GM12892 (cell line): ENCODE results near the gene RNF17.
"Not testable (repeated sequence)": the region's sequence is repeated elsewhere in the genome, so short reads cannot be mapped to it uniquely, and the experiment has no call there.

Source experiments
- DNase-seq: peaks from one replicate; pipeline ENCODE4 v3.0.0; 2011; ENCODE audit not compliant: insufficient read length
- FAIRE-seq: peaks from 2 replicates; lab custom pipeline; 2011; peaks lifted over from hg19 to GRCh38; lab: Jason Lieb, UNC
- POLR2A ChIP-seq: IDR thresholded peaks from 2 replicates; pipeline ENCODE4 v1.6.1; 2011; ENCODE audit warnings: low read depth, low read length, control low read depth
- POLR2AphosphoS5 ChIP-seq: IDR thresholded peaks from 2 replicates; pipeline ENCODE4 v1.6.1; 2011; ENCODE audit warnings: low read depth, low read length, control low read depth
- TAF1 ChIP-seq: IDR thresholded peaks from 2 replicates; pipeline ENCODE4 v1.6.1; 2011; ENCODE audit warnings: low read depth, mild to moderate bottlenecking, control low read depth, low read length, borderline replicate concordance

RNF17 gene

DNA sequence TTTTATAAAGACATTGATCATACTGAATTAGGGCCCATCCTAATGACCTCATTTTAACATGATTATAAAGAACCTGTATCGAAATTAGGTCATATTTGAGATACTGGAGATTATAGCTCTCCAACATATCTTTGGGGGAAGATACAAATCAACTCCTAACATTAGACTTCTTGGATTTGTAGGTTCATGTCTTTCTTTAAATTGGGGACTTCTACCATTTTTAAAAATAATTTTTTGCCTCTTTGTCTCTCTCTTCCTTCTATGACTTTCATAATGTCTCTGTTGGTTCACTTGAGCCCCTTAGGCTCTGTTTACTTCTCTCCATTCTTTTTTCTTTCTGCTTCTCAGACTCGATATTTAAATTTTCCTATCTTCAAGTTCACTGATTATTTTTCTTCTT is 57.2 kb downstream of the RNF17 start:
- FAIRE-seq: no peak
- TF ChIP-seq TAF1 (no peak), POLR2A (no peak), POLR2AphosphoS5 (no peak)
- DNase-seq: no peak

DNA sequence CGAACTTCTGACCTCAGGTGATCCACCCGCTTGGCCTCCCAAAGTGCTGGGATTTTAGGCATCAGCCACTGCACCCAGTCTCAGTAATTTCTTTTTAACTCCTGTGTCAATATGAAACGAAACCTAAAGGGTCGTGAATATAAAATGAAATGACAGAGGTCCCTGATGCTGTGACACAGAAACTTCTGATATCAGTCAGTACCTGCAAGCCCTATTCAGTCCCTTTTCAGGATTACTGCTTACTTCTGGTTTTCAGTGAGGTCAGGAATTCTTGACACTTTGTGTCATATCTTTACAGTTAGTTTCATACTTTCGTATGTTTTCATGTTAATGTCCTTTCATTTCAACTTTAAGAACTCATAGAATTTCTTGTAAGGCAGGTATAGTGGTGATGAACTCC is 58.7 kb downstream of the RNF17 start:
- no peak for FAIRE-seq
- DNase-seq: no peak
- TF ChIP-seq POLR2A: no peak
- no peak for TF ChIP-seq POLR2AphosphoS5
- no peak for TF ChIP-seq TAF1

DNA sequence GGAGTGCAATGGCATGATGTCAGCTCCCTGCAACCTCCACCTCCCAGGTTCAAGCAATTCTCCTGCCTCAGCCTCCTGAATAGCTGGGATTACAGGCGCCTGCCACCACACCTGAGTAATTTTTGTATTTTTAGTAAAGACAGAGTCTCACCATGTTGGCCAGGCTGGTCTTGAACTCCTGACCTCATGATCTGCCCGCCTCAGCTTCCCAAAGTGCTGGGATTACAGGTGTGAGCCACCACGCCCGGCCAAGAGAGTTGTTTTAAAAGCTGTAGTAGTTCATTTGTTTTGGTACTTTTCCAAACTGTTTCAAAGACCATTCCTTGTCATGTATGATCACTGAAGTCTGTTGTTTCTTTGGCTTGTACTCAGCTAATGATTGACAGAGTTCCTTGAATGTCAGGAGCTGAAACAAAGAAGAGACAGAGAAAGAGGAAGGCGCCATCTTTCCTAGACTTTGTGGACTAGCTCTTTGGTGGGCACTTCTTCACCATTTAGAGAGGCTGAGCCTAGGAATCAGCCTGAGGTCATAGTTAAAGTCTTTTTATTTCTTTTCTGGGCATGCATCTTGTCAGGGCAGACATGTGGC is 59.2 kb downstream of the RNF17 start:
- FAIRE-seq, DNase-seq: not testable (repeated sequence)

- FAIRE-seq (no peak), DNase-seq (no peak)
- TF ChIP-seq TAF1 (no peak), POLR2AphosphoS5 (no peak), POLR2A (no peak)
Measured at GRCh38 chr13:24827799-24828198, 63.8 kb downstream of the RNF17 start.

DNA sequence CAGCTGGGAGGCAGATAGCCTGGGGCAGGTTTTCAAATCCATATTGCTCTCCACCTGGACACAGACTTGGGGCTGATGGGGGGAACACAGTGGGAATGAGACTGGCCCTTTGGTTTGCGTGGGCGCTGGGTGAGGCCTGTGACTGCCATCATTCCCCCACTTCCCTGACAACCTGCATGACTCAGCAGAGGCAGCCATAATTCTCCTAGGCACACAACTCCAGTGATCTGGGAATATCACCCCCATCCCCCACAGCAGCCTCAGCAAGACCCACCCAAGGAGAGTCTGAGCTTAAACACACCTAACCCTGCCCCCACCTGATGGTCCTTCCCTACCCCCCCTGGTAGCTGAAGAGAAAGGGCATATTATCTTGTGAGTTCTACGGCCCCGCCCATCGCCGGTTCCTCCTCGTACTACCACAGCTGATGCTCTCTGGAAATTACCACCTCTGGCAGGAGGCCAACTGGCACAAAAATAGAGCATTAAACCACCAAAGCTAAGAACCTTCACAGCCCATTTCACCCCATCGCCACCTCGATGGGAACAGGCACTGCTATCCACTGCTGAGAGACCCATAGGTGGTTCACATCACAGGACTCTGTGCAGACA is 71.0 kb downstream of the RNF17 start:
- FAIRE-seq: no peak
- no peak for TF ChIP-seq POLR2AphosphoS5
- TF ChIP-seq TAF1: no peak
- no peak for DNase-seq

DNA sequence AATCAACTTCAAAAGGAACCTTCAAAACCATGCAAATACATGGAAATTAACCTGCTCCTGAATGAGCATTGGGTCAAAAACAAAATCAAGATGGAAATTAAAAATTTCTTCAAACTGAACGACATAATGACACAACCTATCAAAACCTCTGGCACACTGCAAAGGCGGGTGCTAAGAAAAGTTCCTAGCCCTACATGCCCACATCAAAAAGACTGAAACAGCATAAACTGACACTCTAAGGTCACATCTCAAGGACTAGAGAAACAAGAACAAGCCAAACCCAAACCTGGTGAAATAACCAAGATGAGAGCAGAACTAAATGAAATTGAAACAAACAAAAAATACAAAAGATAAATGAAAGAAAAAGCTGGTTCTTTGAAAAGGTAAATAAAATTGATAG is 73.6 kb downstream of the RNF17 start:
- not testable (repeated sequence) for FAIRE-seq, DNase-seq

GRCh38 chr13:24842549-24843274 is 78.7 kb downstream of the RNF17 start:
- DNase-seq (no peak), FAIRE-seq (no peak)
- TF ChIP-seq POLR2A: no peak

DNA sequence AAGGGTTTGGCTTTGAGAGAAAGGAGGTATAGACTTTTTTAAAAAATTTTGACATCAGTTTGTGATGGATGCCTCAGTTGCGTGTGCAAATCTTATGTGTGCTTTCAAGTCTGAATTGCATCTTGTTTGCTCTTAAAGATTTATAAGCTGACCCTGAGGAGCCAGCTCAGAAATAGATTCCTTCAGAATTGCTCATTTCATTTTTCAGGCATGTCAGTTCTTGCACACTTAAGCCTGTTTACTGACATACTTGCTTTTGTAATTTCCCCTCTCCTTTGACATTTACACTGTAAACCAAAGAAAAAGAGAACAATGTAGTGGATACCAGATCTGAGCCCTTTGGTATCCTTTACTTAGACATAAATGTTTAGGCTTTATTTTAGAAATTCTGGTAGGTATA is 87.6 kb downstream of the RNF17 start:
- DNase-seq: no peak
- FAIRE-seq: no peak
- no peak for TF ChIP-seq POLR2A
- TF ChIP-seq POLR2AphosphoS5: no peak
- TF ChIP-seq TAF1: no peak

DNA sequence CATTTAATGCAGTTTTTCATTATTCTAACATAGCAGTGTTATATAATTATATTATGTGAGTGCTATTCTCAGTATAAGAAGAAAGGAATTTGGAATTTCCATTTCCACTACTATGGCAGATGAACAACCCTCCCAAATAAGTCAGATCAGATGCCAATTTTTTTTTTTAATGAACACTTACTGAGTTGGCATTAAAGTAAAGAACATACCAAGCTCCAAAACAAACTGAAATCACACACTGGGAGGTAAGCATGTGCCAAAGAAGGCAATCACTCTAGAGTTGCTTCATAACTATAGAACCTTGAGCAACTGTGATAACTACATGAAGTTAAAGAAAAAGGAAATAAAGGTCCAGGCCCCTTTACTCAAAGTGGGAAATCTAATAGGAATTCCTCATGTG is 90.3 kb downstream of the RNF17 start:
- FAIRE-seq (no peak), DNase-seq (no peak)
- TF ChIP-seq TAF1 (no peak), POLR2AphosphoS5 (no peak), POLR2A (no peak)

DNA sequence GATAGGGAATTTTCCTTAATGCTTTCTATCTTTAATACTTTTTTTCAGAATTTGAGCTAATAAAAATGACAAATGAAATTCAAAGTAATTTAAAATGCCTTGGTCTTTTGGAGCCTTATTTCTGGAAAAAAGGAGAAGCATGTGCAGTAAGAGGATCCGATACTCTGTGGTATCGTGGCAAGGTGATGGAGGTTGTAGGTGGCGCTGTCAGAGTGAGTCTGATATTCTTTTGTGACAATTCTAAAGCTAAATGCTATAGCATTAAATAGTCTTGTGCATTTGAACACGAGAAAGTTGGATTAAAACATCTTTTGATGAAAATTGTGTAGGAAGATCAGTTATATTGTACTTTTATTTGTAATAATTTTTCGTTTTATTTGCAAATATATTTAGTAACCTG is 95.0 kb downstream of the RNF17 start:
- FAIRE-seq: no peak
- TF ChIP-seq POLR2A (no peak), POLR2AphosphoS5 (no peak), TAF1 (no peak)
- DNase-seq: no peak

DNA sequence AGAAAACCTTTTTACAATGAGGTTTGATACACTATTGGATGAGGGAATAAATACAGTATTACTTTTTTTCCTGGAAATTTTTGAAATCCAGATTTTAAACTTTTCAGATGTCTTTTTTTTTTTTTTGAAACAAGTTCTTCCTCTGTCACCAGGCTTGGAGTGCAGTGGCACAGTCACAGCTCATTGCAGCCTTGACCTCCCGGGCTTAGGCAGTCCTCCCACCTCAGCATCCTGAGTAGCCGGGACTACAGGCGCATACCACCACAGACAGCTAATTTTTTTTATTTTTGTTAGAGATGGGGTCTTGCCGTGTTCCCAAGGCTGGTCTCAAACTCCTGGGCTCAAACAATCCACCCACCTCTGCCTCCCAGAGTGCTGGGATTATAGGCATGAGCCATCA is 96.8 kb downstream of the RNF17 start:
- FAIRE-seq: no peak
- TF ChIP-seq TAF1: no peak
- no peak for TF ChIP-seq POLR2AphosphoS5
- no peak for TF ChIP-seq POLR2A
- no peak for DNase-seq

GRCh38 chr13:24861617-24862362 is 97.8 kb downstream of the RNF17 start:
- TF ChIP-seq TAF1: no peak
- TF ChIP-seq POLR2AphosphoS5: no peak
- TF ChIP-seq POLR2A: no peak
- FAIRE-seq (no peak), DNase-seq (no peak)
